ENCODE results near the gene EFNA1. TPM values are rescaled to one million over a fixed set of nuclear protein-coding genes. Genes with fewer than 3 reads are reported as not detected.

EFNA1 gene
- total and polyA plus RNA-seq, 2 donors (not counting 3 experiments of a cell fraction or from before 2014, with no cell fraction given), result 107 to 289 TPM

DNA sequence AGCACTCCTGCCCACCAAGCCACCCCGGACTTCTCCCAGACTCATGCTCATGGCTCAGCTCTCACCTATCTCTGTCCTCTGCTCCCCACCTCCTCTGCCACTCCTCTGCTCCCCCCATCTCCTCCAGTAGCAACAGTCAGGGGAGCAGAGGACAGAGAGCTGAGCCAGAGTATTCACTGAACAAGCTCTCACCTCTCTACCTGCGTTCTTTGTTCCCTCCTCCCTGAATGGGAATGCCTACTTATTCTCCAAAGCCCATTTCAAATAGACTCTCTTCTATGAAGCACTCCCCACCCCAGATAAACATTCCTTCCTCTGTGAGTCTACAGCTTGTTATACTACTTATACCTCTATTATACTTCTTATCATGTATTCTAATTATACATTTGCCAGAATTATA is 6.4 kb upstream of the EFNA1 start:
- dilution Hi-C loops (cut with MboI; ENCODE audit: extremely low pct_ligation_motif_present, low sequenced_read_pairs) (no loop called here), intact Hi-C loops (cut with micrococcal nuclease) (no loop called here)
- Histone ChIP-seq H3K79me2 (ENCODE audit: control insufficient read depth, insufficient read depth, low read length) (no peaks in the 10 kb centered on the region), H3K36me3 (ENCODE audit: control insufficient read depth in 2 of 2, extremely low read depth in 1 of 2, insufficient read depth in 2 of 2, low read length in 2 of 2) (no peaks in the 10 kb centered on the region), H4K20me1 (replicated peaks; ENCODE audit: control insufficient read depth, extremely low read depth, insufficient read depth, low read length) (no peaks in the 10 kb centered on the region), H3K4me2 (ENCODE audit: insufficient read depth, low read length) (no peak overlapping the region), H3K27ac (ENCODE audit: insufficient read depth, low read depth, low read length) (no peak overlapping the region), H3K4me1 (ENCODE audit: control insufficient read depth, extremely low read depth, insufficient read depth, low read length) (peaks cover 27% of the 10 kb centered on the region), H3K9ac (replicated peaks; ENCODE audit: extremely low read depth, insufficient read depth, low read length) (no peak overlapping the region), H3K4me3 (replicated peaks in 1 of 3; ENCODE audit: insufficient read depth in 1 of 3, low read depth in 1 of 3, low read length in 3 of 3) (no peak overlapping the region), H3K27me3 (ENCODE audit: control insufficient read depth in 2 of 2, insufficient read depth in 2 of 2, low read length in 2 of 2) (peaks cover 0 to 4% of the 10 kb centered on the region in 2 experiments), H3K9me1 (replicated peaks; ENCODE audit: control insufficient read depth, extremely low read depth, insufficient read depth, low read length) (no peaks in the 10 kb centered on the region), H2AFZ (ENCODE audit: low read depth, low read length) (no peak overlapping the region), H3K9me3 (replicated peaks; ENCODE audit: control insufficient read depth, insufficient read depth, low read length) (no peaks in the 10 kb centered on the region)
- DNase-seq (ENCODE audit: low read depth, low spot score) (no peak), FAIRE-seq (no peak)
- POLR2A ChIA-PET, result no interaction called here
- no peak for TF ChIP-seq CTCF (IDR thresholded peaks at IDR 0.05; ENCODE audit: extremely low read depth in 1 of 2, insufficient read depth in 1 of 2, low read depth in 1 of 2, low read length in 2 of 2)
- TF ChIP-seq MYC (IDR thresholded peaks at IDR 0.05; ENCODE audit: low read depth, low read length), result no peak
- no peak for TF ChIP-seq POLR2A (IDR thresholded peaks at IDR 0.05; ENCODE audit: low read depth, low read length)
- no peak for TF ChIP-seq GATA2 (IDR thresholded peaks at IDR 0.05; ENCODE audit: insufficient read depth, insufficient read length, low read depth, low read length)
- TF ChIP-seq FOS (IDR thresholded peaks at IDR 0.05; ENCODE audit: borderline replicate concordance, insufficient read depth, low read length), result no peak
- no peak for TF ChIP-seq MAX (IDR thresholded peaks at IDR 0.05; ENCODE audit: insufficient read depth, insufficient read length)
- TF ChIP-seq JUN (IDR thresholded peaks at IDR 0.05; ENCODE audit: borderline replicate concordance, insufficient read depth, insufficient read length, low read depth), result no peak
- no peak for TF ChIP-seq POLR2AphosphoS5 (IDR thresholded peaks at IDR 0.05; ENCODE audit: insufficient read depth, low read depth, low read length)
- TF ChIP-seq EZH2 (IDR thresholded peaks at IDR 0.05; ENCODE audit: borderline replicate concordance, low read depth, low read length, severe bottlenecking), result no peak
- no TSS peak for BruUV-seq (replicated peaks)
- CTCF ChIA-PET, result interaction anchor here (0.7 to 13.1 kb wide), 3 partner anchors 29 to 52 kb away, joined by 3 to 97 read pairs (median 10); partner anchors contain the start of gene KRTCAP2
